ENCODE measurements around the gene MDC1.

- TF ChIP-seq, protein P1, sequence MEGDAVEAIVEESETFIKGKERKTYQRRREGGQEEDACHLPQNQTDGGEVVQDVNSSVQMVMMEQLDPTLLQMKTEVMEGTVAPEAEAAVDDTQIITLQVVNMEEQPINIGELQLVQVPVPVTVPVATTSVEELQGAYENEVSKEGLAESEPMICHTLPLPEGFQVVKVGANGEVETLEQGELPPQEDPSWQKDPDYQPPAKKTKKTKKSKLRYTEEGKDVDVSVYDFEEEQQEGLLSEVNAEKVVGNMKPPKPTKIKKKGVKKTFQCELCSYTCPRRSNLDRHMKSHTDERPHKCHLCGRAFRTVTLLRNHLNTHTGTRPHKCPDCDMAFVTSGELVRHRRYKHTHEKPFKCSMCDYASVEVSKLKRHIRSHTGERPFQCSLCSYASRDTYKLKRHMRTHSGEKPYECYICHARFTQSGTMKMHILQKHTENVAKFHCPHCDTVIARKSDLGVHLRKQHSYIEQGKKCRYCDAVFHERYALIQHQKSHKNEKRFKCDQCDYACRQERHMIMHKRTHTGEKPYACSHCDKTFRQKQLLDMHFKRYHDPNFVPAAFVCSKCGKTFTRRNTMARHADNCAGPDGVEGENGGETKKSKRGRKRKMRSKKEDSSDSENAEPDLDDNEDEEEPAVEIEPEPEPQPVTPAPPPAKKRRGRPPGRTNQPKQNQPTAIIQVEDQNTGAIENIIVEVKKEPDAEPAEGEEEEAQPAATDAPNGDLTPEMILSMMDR (IDR thresholded peaks at IDR 0.05; ENCODE audit: low read length) = no peak
- no peak for TF ChIP-seq EZH2 (optimal IDR thresholded peaks at IDR 0.05; ENCODE audit: low read depth, low read length)
Observed at GRCh38 chr6:30743099-30744053, 26.3 kb upstream of the MDC1 start.

All from MM.1S (cell line).